Bronchial epithelial cell (primary cell): ENCODE data around the gene ADGRV1. TPM values are rescaled to one million over a fixed set of nuclear protein-coding genes. Genes with fewer than 3 reads are reported as not detected.
A peak's percentile ranks its signal among the peaks of the same experiment; 100 is the strongest.

ENCODE experiments used
- DNase-seq: peaks from one replicate; pipeline ENCODE4 v3.0.0-alpha.2; 2010; ENCODE audit warnings: low read depth
- FAIRE-seq: peaks from 2 replicates; lab custom pipeline; 2011; peaks lifted over from hg19 to GRCh38; lab: Jason Lieb, UNC
- H3K27me3 ChIP-seq: 2 replicates; pipeline ENCODE4 v1.5.1; 2011; ENCODE audit warnings: low read length; ENCODE audit not compliant: control insufficient read depth, insufficient read depth
- H3K36me3 ChIP-seq: 2 replicates; pipeline ENCODE4 v1.5.1; 2011; ENCODE audit warnings: low read length; ENCODE audit not compliant: control insufficient read depth, insufficient read depth
- H3K4me3 ChIP-seq: 2 replicates; pipeline ENCODE4 v1.5.1; 2011; ENCODE audit warnings: mild to moderate bottlenecking, low read depth, low read length, control low read depth
- total RNA-seq: library from RNA; depleted of rRNA; stranded (reverse); fragments of >200 nt; gene quantifications from 2 replicates; pipeline ENCODE4 v1.2.1, GENCODE V29; 2014
- TF ChIP-seq, protein P1 (sequence below): IDR thresholded peaks from 2 replicates; pipeline ENCODE4 v1.5.1; 2011; ENCODE audit warnings: mild to moderate bottlenecking, moderate library complexity, low read length, control low read depth, inconsistent platforms; ENCODE audit not compliant: insufficient read depth, severe bottlenecking

Gene ADGRV1
- total RNA-seq, 1 donor from 2014 or later = 1.6 TPM

DNA sequence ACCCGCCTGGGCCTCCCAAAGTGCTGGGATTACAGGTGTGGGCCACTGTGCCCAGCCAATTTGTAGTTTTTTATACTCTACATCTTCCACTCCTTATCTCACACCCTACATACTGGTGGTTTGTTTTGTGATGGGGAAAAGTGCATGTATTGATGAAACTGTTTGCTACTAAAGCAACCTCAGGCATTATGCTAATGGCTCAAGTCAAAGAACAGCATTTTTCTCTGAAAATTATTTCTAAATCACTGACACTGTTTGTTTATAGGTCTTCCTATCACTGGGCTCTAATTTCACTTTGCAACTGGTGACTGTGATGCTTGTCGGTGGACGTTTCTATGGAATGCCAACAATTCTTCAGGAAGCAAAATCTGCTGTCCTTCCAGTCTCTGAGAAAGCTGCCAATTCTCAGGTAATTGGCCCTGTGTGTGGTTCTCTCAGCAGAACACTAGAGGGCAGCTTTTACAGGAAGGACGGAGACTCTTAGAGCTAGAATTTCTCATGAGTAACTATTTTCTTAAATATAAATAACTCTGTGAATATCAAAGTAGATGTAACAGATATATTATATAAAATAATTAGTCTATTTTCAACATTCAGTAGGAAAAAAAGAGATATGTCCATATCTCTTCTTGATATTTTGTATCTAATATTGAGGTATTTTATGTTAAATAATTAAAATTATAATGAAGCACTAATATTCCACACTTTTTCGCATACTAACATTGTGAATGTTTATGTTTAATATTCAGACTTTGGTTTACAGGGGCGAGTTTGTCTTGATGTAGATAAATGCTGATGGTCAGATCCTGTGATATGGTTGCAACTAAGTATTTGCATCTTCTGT lies 244.1 kb downstream of the ADGRV1 start:
- H3K27me3 ChIP-seq = no peaks in the 10 kb centered on the region
- DNase-seq = peak; percentile 54
- no peaks in the 10 kb centered on the region for H3K36me3 ChIP-seq
- TF ChIP-seq, protein P1, sequence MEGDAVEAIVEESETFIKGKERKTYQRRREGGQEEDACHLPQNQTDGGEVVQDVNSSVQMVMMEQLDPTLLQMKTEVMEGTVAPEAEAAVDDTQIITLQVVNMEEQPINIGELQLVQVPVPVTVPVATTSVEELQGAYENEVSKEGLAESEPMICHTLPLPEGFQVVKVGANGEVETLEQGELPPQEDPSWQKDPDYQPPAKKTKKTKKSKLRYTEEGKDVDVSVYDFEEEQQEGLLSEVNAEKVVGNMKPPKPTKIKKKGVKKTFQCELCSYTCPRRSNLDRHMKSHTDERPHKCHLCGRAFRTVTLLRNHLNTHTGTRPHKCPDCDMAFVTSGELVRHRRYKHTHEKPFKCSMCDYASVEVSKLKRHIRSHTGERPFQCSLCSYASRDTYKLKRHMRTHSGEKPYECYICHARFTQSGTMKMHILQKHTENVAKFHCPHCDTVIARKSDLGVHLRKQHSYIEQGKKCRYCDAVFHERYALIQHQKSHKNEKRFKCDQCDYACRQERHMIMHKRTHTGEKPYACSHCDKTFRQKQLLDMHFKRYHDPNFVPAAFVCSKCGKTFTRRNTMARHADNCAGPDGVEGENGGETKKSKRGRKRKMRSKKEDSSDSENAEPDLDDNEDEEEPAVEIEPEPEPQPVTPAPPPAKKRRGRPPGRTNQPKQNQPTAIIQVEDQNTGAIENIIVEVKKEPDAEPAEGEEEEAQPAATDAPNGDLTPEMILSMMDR = peak; percentile 66
- no peak for FAIRE-seq
- H3K4me3 ChIP-seq = no peak overlapping the region

DNA sequence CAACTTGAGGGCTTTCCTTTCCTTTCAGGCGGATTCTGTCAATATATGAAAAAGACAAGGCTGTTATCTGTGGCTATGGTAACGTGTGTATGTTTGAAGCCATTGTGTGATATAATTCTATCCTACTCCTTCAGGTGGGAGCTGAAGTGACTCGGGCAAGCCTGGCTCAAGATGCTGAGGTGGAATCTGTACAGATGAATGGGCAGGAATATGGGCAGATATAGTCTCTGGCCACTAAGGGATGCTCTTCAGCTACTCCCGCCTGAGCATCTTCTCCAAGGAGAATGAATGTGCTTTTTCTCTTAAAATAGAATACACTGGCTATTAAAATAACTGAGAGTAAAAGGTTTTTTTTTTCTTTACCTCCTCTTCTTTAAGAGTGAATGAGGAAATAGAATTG lies 244.8 kb downstream of the ADGRV1 start:
- TF ChIP-seq, protein P1 = no peak
- FAIRE-seq (no peak), DNase-seq (no peak)
- no peaks in the 10 kb centered on the region for H3K27me3 ChIP-seq
- H3K36me3 ChIP-seq = no peaks in the 10 kb centered on the region
- no peak overlapping the region for H3K4me3 ChIP-seq

DNA sequence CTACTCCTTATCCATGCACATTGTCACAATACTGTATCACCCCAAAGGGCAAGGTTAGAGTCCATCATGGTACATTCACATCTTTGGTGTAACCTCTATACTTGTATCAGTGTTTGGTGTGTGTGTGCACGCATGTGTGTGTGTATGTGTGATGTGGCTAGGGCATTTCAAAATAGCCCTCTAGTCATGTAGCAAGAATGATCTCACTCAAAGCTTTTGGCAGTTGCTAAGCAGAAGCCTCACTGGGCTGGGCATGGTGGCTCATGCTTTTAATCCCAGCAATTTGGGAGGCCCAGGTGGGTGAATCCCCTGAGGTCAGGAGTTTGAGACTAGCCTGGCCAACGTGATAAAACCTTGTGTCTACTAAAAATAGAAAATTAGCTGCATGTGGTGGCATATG lies 245.3 kb downstream of the ADGRV1 start:
- Histone ChIP-seq H3K27me3 (no peaks in the 10 kb centered on the region), H3K36me3 (no peaks in the 10 kb centered on the region), H3K4me3 (no peak overlapping the region)
- TF ChIP-seq, protein P1 = no peak
- FAIRE-seq (no peak), DNase-seq (peak; percentile 67)

DNA sequence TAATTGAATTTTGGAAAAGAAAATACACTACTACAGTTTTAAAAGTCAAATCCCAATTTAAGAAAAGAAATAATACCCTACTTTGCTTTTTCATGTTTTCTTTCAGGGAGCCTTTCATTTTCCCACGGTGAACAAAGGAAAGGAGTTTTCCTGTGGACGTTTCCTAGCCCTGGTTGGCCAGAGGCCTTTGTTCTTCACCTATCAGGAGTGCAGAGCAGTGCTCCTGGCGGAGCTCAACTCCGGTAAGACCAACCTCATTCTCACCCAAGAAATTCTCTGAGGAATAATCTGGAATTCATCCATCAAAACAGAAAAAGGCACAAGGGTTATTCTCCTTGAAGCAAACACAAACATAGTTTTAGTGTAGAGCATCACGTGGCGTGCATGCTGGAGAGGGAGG lies 248.9 kb downstream of the ADGRV1 start:
- H3K27me3 ChIP-seq = no peaks in the 10 kb centered on the region
- TF ChIP-seq, protein P1 = no peak
- DNase-seq = no peak
- FAIRE-seq = no peak
- no peak overlapping the region for H3K4me3 ChIP-seq
- H3K36me3 ChIP-seq = no peaks in the 10 kb centered on the region

DNA sequence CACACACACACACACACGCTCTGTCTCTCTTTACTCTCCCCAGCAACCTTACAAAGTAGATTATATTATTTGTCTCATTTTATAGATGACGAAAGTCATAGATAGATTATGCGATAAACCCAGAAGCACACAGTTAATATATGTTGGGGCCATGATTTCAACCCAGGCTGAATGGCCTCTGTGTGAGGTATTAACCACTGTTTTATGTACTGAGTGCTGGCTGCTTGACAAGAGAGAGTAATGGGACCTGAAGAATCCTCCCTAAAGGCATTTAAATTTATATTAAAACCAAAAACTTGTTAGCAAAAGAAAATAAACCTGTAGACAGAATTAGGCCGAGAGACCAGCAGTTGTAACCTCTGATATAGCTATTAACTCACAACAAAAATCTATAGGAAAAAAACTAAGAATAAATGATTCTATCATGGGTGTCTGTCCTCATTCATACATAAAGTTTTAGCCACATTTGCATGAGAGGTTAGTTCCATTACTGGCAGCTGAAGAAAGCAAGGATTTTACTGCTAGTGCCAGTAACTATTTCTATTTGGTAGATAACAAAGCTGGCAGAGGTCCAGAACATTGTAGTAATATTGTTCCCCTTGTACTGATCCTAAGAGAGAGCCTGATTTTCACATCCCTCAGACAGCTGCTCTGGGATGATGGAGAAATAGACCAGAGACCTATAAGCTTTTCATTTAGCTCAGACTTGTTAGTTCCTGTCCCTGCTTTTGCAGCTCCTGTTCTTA lies 250.9 kb downstream of the ADGRV1 start:
- DNase-seq = no peak
- H3K36me3 ChIP-seq = no peaks in the 10 kb centered on the region
- H3K27me3 ChIP-seq = no peaks in the 10 kb centered on the region
- H3K4me3 ChIP-seq = no peak overlapping the region
- FAIRE-seq = no peak
- TF ChIP-seq, protein P1 = no peak
